Measurements from ENCODE around the gene TRIM16. TPM values are rescaled to one million over a fixed set of nuclear protein-coding genes. Genes with fewer than 3 reads are reported as not detected.

The TRIM16 gene
- total and polyA plus RNA-seq, 2 of the 8 experiments (the other 6 are each of a cell fraction or from before 2014, with no cell fraction given), result 15.2 to 29.1 TPM

- no peak for TF ChIP-seq SUZ12 (IDR thresholded peaks at IDR 0.05; ENCODE audit: low read length)
Observed at GRCh38 chr17:15649861-15650421, 34.2 kb downstream of the TRIM16 start (continued).

Measured in H1 (cell line).